CD14-positive monocyte (primary cell): ENCODE measurements around the gene FUS. TPM values are rescaled to one million over a fixed set of nuclear protein-coding genes. Genes with fewer than 3 reads are reported as not detected.

ENCODE experiments used
- DNase-seq, 3 donors: peaks; one replicate each; pipeline ENCODE4 v3.0.0-alpha.2; 2011 to 2022
- H2AFZ ChIP-seq: 2 replicates; pipeline ENCODE4 v1.6.0; 2012; ENCODE audit warnings: mild to moderate bottlenecking, low read depth, low read length, inconsistent platforms; ENCODE audit not compliant: insufficient read depth, poor library complexity, severe bottlenecking
- H3K27ac ChIP-seq, 2 donors: 1 replicate in 1 of 2; 2 replicates in 1 of 2; pipeline ENCODE4 v1.5.1; 2012 to 2013; ENCODE audit warnings: low read length in 2 of 2, control low read depth in 1 of 2, inconsistent platforms in 1 of 2, low read depth in 1 of 2, mild to moderate bottlenecking in 1 of 2
- H3K27me3 ChIP-seq, 2 donors: one replicate each; pipeline versions ENCODE4 v1.6.0 to v1.6.1; 2011 to 2013; ENCODE audit warnings: low read length in 2 of 2; ENCODE audit not compliant: control insufficient read depth in 2 of 2, insufficient read depth in 2 of 2
- H3K36me3 ChIP-seq, 2 donors: replicated peaks in 1 of 2; 1 replicate in 1 of 2; 2 replicates in 1 of 2; pipeline versions ENCODE4 v1.5.1 to v1.6.1; 2012 to 2013; ENCODE audit warnings: low read length in 2 of 2, control low read depth in 1 of 2, inconsistent platforms in 1 of 2, mild to moderate bottlenecking in 1 of 2; ENCODE audit not compliant: insufficient read depth in 2 of 2, control insufficient read depth in 1 of 2
- H3K4me1 ChIP-seq, 2 donors: 1 replicate in 1 of 2; 2 replicates in 1 of 2; pipeline versions ENCODE4 v1.5.1 to v1.6.1; 2012 to 2013; ENCODE audit warnings: low read length in 2 of 2, control low read depth in 1 of 2, inconsistent platforms in 1 of 2, mild to moderate bottlenecking in 1 of 2, moderate library complexity in 1 of 2; ENCODE audit not compliant: insufficient read depth in 2 of 2, control insufficient read depth in 1 of 2
- H3K4me2 ChIP-seq: replicated peaks from 2 replicates; pipeline ENCODE3; 2012; ENCODE audit warnings: low read length, moderate library complexity, mild to moderate bottlenecking; ENCODE audit not compliant: poor library complexity, severe bottlenecking; ENCODE audit errors: extremely low read depth
- H3K4me3 ChIP-seq, 3 experiments: fragments of 200-600 bp in 1 of 3; sonication (generic) in 1 of 3; replicated peaks in 1 of 3; 1 replicate in 2 of 3; 2 replicates in 1 of 3; pipeline ENCODE4 v1.5.1; 2011 to 2013; ENCODE audit warnings: low read length in 3 of 3, mild to moderate bottlenecking in 3 of 3, control low read depth in 2 of 3, low read depth in 2 of 3, inconsistent platforms in 1 of 3, moderate library complexity in 1 of 3
- H3K79me2 ChIP-seq: 2 replicates; pipeline ENCODE4 v1.6.0; 2012; ENCODE audit warnings: mild to moderate bottlenecking, control low read depth, inconsistent platforms, low read length, moderate library complexity; ENCODE audit not compliant: insufficient read depth
- H3K9ac ChIP-seq: 2 replicates; pipeline ENCODE4 v1.6.0; 2017; ENCODE audit warnings: low read length, mild to moderate bottlenecking; ENCODE audit not compliant: insufficient read depth, poor library complexity, severe bottlenecking
- H3K9me3 ChIP-seq, 2 donors: replicated peaks in 1 of 2; 1 replicate in 1 of 2; 2 replicates in 1 of 2; pipeline versions ENCODE4 v1.5.1 to v1.6.1; 2012 to 2013; ENCODE audit warnings: low read length in 2 of 2, control low read depth in 1 of 2; ENCODE audit not compliant: control insufficient read depth in 1 of 2, insufficient read depth in 1 of 2
- H4K20me1 ChIP-seq: 2 replicates; pipeline ENCODE4 v1.6.0; 2012; ENCODE audit warnings: mild to moderate bottlenecking, low read length, control low read depth, moderate library complexity; ENCODE audit not compliant: insufficient read depth
- H3K27ac Mint-ChIP-seq, 7 donors: one replicate each; pipeline ENCODE4 v1.8.0; 2020; ENCODE audit warnings: mild to moderate bottlenecking in 7 of 7, mixed read lengths in 7 of 7, moderate library complexity in 6 of 7, inconsistent platforms in 2 of 7
- H3K27me3 Mint-ChIP-seq, 3 donors: one replicate each; pipeline ENCODE4 v1.8.0; 2021 to 2022; ENCODE audit warnings: low read depth in 3 of 3, mild to moderate bottlenecking in 3 of 3, mixed read lengths in 3 of 3, moderate library complexity in 3 of 3, inconsistent platforms in 1 of 3
- H3K36me3 Mint-ChIP-seq, 2 donors: one replicate each; pipeline ENCODE4 v1.8.0; 2020; ENCODE audit warnings: mixed read lengths in 2 of 2, inconsistent platforms in 1 of 2, mild to moderate bottlenecking in 1 of 2
- H3K4me1 Mint-ChIP-seq: one replicate; pipeline ENCODE4 v1.8.0; 2020; ENCODE audit warnings: mild to moderate bottlenecking, mixed read lengths
- H3K4me3 Mint-ChIP-seq, 2 donors: one replicate each; pipeline ENCODE4 v1.8.0; 2020; ENCODE audit warnings: mild to moderate bottlenecking in 2 of 2, mixed read lengths in 2 of 2, moderate library complexity in 1 of 2
- H3K9me3 Mint-ChIP-seq, 7 donors: one replicate each; pipeline ENCODE4 v1.8.0; 2020 to 2022; ENCODE audit warnings: mixed read lengths in 7 of 7, mild to moderate bottlenecking in 6 of 7, moderate library complexity in 6 of 7, inconsistent platforms in 2 of 7
- CTCF ChIP-seq: fragments of 200-600 bp; IDR thresholded peaks from one replicate; pipeline ENCODE4 v1.8.0; 2022; ENCODE audit warnings: antibody characterized with exemption, mild to moderate bottlenecking
- WGBS: methylation state at CpG from one replicate; pipeline ENCODE4 v1.1.5; 2013; ENCODE audit warnings: missing lambda C conversion rate; ENCODE audit not compliant: insufficient coverage; 5-methylcytosine and 5-hydroxymethylcytosine counted together
- intact Hi-C, 2 donors: fragments of 100-400 bp; cut with micrococcal nuclease; formaldehyde crosslinking; loops; one replicate each; pipeline versions ENCODE4 v1.15.0 to v1.15.1; 2023
- polyA plus RNA-seq, 3 donors: library from polyadenylated mRNA; depleted of rRNA in 1 of 3; unstranded in 2 of 3; stranded (reverse) in 1 of 3; fragments of 300-500 nt in 2 of 3; fragments of >200 nt in 1 of 3; fragmentation: Illumina TruSeq in 2 of 3; gene quantifications; 1 replicate in 2 of 3; 2 replicates in 1 of 3; pipeline ENCODE4 v1.2.3, GENCODE V29; 2012 to 2021

Gene FUS
- polyA plus RNA-seq, 3 donors, result 54.9 to 246 (median 78.5) TPM

DNA sequence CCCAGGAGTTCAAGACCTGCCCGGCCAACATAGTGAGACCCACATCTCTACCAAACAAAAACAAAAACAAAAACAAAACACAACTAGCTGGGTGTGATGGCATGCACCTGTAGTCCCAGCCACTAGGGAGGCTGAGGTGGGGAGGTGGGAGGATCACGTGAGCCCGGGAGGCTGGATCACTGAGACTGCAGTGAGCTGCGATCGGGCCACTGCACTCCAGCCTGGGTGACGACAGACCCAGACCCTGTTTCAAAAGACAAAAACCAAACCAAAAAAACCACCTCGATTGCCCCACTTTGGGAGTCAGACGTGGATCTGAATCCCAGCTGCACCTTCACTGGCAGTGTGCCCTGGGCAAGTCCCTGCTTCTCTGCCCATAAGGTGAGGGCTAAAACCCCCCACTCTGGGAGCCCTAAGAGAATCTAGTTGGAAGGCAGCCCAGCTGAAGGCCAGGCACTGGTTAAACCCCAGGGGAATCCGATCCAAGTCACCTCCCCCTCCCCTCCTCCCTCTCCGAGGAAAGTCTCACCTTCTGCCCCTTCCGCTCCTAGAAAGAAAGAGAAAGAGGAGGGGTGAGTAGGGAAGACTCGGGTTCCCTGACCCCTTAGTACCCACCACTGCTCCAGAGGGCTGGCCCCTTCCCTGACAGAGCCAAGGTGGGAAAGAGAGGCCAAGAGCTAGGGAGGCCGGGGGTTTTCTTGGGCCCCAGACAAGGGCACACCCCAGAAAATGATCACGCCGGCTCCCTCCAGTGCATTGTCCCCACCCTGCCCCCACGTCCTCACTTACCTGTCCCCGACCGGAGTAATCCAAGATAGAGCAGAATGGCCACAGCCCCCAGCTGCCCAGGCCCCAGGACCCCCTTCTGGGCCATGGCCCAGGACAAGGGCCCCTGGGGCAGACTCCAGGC is 45.1 kb upstream of the FUS start:
- TF ChIP-seq CTCF, result no peak
- 72% methylated on average over 8 of the region's 18 CpGs for whole genome bisulfite sequencing
- Mint-ChIP-seq H3K4me3 (peak overlapping the region in 1 of 2 donors; percentile 46), H3K9me3 (no peaks in the 10 kb centered on the region), H3K4me1 (peaks cover 40% of the 10 kb centered on the region), H3K27me3 (peaks cover 0 to 1% (median 1%) of the 10 kb centered on the region in 3 donors), H3K27ac (peak overlapping the region; percentile 60 to 91 (median 82)), H3K36me3 (peaks cover 34 to 38% of the 10 kb centered on the region in 2 donors)
- Histone ChIP-seq H3K27ac (peak overlapping the region; percentile 22 to 65), H3K9ac (no peak overlapping the region), H3K4me3 (peak overlapping the region in 1 of 3 experiments; percentile 8), H2AFZ (no peak overlapping the region), H3K27me3 (no peaks in the 10 kb centered on the region), H3K36me3 (peaks cover 23 to 32% of the 10 kb centered on the region in 2 donors), H3K4me1 (peaks cover 38 to 57% of the 10 kb centered on the region in 2 donors), H3K4me2 (peak overlapping the region; percentile 25), H3K79me2 (no peaks in the 10 kb centered on the region), H4K20me1 (no peaks in the 10 kb centered on the region), H3K9me3 (no peaks in the 10 kb centered on the region)
- intact Hi-C loops, result no loop called here
- DNase-seq, result peak; percentile 38 to 79 (median 65)

- peaks cover 34% of the 10 kb centered on the region for H3K4me1 Mint-ChIP-seq
- H3K9me3 Mint-ChIP-seq, result peaks cover 0 to 2% (median 0%) of the 10 kb centered on the region in 7 donors
- H3K9me3 ChIP-seq, result no peaks in the 10 kb centered on the region
- peak within 1 kb of the TSS in 1 of 3 experiments; percentile 8 for H3K4me3 ChIP-seq
- intact Hi-C loops, result no loop called here
- H3K36me3 ChIP-seq, result peaks cover 23 to 27% of the 10 kb centered on the region in 2 donors
- H3K79me2 ChIP-seq, result no peaks in the 10 kb centered on the region
- H2AFZ ChIP-seq, result no peak within 1 kb of the TSS
- no peak within 1 kb of the TSS for H3K9ac ChIP-seq
- peaks cover 0 to 1% (median 1%) of the 10 kb centered on the region in 3 donors for H3K27me3 Mint-ChIP-seq
- no peak for TF ChIP-seq CTCF
- peak within 1 kb of the TSS in 1 of 2 donors; percentile 65 for H3K27ac ChIP-seq
- H3K4me1 ChIP-seq, result peaks cover 34 to 54% of the 10 kb centered on the region in 2 donors
- H3K4me3 Mint-ChIP-seq, result peak within 1 kb of the TSS in 1 of 2 donors; percentile 46
- peaks cover 30 to 33% of the 10 kb centered on the region in 2 donors for H3K36me3 Mint-ChIP-seq
- H3K4me2 ChIP-seq, result peak within 1 kb of the TSS; percentile 25
- H3K27ac Mint-ChIP-seq, result peak within 1 kb of the TSS; percentile 60 to 91 (median 82)
- DNase-seq, result peak in 1 of 3 donors; percentile 5
- H3K27me3 ChIP-seq, result no peaks in the 10 kb centered on the region
- no peaks in the 10 kb centered on the region for H4K20me1 ChIP-seq
- 92% methylated on average over 17 of the region's 22 CpGs for WGBS
These were observed 44.2 kb upstream of the FUS start, which contains the start of gene PRSS8 for GRCh38 chr16:31135535-31136286. TSS of gene PRSS8 (minus strand) at chr16:31135727. CDS start at chr16:31135498, 229 bp downstream.
